GM19351 (cell line): ENCODE measurements around the gene GPR137.

Experiments used
- ATAC-seq: cut with Tn5 transposase; IDR thresholded peaks from one replicate; pipeline ENCODE4 v1.9.1; 2021; ENCODE audit warnings: mild to moderate bottlenecking, moderate library complexity; ENCODE audit not compliant: unreplicated experiment

GPR137 gene

DNA sequence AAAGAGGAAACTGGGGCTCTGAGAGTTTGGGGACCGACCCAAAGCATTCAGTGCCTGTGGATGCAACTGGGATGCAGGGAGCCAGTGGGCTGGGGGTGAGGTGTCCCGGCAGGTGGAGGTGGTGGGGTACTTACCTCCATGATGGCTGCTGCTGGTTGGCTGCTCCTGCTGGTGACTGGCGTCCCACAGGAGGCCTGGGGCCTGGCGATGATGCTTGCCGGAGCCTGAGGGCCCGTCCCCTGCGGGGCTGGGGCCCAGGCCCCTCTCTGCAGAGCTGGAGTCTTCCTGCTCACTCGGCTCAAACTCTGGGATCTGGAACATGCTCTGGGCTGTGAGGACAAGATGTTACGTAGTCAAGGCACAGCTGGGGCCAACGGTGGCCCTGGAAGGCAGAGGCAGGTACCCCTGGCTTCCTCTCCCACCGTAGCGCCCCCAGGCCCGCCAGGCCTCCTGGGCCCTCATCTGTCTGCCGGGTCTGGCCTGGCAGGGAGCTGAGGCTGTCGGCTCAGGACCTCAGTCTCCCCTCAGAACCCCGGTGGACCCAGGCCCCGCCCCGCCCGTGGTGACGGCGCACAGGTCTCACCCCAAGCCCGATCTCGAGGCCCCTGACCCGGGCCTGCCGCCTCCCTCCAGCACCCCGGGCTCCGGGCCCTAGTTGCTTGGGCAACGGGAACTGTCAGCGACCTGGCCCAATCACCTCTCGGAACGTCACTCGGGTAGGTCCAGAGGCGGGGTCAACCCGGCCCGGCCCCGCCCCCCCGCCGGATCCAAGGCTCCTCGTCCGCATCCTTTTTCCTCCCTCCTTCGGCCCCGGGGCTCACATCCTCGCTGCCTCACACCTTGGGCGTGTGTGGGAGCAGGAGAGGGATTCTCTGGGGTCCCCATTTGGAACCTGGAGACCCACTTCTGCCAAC, 1.3 kb upstream of the GPR137 start, which contains the start of gene BAD:
BAD (minus strand) TSS at position 618 of the 914 bp plus-strand sequence; CDS start at position 321, 297 bp downstream.
- ATAC-seq, result peak; percentile 78

DNA sequence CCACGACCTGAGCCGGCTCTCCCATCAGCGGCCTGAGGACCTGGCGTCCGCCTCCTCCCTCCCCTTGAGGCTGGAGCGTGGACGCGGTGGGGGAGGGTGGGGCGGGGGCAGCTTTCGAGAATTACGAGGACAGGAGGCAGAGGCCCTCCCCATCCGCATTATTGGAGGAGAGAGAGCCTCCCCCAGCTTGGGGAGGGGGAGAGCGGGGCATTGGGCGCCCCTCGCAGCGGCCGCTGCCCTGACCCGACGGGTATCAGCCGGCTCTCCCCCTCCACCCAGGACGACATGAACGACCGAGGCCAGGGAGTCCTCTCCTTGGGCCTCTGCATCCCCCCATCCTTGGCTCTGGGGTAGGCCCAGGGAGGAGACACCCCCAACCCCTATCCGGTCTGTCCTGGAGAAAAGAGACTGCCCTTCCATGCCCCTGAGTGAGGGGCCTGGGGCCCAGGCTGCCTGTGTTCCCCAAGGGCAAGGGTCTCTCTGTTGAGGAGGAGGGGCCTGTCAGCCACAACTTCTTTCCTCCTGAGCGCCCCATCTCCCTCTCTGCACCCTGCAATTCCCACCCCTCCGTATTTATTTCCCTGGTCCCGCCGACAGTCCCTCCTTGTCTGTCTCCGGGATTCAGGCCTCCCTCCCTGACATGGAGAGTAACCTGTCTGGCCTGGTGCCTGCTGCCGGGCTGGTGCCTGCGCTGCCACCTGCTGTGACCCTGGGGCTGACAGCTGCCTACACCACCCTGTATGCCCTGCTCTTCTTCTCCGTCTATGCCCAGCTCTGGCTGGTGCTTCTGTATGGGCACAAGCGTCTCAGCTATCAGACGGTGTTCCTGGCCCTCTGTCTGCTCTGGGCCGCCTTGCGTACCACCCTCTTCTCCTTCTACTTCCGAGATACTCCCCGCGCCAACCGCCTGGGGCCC, 495 bp downstream of the GPR137 start:
- no peak for ATAC-seq

DNA sequence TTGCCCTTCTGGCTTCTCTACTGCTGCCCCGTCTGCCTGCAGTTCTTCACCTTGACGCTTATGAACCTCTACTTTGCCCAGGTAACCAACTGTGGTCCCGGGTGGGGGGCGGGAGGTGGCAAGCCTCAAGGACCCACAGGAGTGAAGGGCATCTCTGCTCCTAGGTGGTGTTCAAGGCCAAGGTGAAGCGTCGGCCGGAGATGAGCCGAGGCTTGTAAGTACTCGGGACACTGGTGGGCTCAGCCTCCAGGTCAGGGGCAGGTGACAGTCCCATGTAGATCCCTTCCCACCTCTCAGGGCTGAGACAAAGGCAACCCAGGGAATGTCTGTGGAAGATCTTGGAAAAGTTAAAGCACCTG, 1.1 kb downstream of the GPR137 start:
- ATAC-seq, result no peak

DNA sequence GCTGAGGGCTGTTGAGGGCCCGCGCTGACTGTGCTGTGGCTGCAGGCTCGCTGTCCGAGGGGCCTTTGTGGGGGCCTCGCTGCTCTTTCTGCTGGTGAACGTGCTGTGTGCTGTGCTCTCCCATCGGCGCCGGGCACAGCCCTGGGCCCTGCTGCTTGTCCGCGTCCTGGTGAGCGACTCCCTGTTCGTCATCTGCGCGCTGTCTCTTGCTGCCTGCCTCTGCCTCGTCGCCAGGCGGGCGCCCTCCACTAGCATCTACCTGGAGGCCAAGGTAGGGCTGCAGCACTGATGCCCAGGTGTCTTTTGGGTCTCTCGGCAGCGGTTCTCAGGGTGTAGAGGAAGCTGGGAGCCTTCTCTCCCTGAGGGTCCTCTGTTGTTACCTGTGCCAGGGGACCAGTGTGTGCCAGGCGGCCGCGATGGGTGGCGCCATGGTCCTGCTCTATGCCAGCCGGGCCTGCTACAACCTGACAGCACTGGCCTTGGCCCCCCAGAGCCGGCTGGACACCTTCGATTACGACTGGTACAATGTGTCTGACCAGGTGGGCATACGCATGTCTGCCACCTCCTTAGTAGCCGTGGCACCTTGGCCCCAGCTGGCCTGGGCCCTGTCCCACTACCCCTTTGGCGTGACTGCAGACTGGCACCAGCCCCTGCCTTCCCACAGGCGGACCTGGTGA, 2.2 kb downstream of the GPR137 start:
- ATAC-seq, result no peak

DNA sequence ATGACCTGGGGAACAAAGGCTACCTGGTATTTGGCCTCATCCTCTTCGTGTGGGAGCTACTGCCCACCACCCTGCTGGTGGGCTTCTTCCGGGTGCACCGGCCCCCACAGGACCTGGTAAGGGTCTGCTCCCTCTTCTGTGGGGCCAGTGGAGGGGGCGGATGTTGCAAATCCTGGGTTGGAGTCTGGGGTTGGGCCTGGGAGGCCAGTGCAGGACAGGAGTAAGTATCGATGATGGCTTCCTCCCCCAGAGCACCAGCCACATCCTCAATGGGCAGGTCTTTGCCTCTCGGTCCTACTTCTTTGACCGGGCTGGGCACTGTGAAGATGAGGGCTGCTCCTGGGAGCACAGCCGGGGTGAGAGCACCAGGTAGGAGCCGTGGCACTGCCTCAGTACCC, 2.7 kb downstream of the GPR137 start:
- ATAC-seq, result no peak

DNA sequence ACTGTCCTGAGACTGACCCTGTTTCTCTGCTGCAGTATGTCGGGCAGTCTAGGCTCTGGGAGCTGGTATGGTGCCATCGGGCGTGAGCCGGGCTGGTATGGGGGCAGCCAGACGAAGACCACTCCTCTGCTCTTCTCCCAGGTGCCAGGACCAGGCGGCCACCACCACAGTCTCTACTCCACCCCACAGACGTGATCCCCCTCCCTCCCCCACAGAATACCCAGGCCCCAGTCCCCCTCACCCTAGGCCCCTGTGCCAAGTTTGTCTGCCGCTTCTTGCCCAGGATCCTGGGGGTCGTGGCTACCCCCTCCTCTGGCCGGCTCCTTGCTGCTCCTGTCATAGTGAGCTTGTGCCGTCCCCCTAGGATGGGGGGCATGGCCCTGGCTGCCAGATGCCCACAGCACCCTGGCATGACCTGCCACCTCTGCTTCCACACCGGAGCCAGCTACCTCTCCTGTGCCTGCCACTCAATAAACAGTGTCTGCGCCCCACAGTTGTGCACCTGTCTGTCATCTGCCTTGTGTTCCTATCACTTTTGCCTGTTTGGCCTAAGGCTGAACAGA, 3.4 kb downstream of the GPR137 start:
- no peak for ATAC-seq

DNA sequence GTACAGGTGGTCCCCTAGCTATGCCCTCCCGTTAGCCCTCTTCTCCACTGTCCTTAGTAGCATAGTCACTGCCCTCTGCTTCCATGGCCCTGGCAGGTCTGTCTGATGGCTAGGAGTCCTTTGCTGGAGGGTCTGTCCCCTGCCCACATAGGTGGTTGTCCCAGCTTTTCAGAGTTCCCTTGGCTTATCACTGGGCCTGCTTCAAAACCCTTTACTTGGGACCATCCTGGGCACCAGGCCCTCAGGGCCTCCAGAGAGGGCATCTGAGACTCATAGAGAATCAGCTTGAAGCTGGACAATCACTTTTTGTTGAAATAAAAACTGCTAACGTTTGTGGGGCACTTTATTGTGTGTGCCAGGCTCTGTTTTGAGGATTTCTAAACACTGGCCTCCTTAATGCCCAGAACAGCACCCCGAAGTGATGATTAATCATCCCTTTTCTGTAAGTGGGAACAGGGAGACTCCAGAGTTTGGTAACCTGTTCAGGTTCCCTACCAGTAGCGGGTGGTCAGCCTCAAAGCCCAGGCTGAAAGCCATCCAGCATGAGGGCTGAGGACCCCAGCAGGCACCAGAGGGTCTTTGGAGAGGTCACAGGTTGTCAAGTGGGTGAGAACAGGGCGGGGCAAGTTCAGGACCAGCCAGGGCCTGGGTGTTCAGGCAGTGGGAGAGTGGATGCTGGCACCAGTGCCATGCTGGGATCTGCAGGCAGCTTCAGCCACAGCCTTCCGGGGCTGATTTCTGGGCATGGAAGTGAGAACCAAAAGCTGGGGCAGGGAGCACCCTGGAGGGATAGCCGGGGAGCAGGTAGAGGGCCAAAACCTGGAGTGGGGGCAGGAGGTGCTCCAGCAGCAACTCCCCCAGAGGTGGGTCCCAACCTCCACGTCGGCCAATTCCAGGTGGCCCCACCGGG, 5.0 kb downstream of the GPR137 start:
- no peak for ATAC-seq

- no peak for ATAC-seq
Observed at GRCh38 chr11:64291262-64291751, 5.7 kb downstream of the GPR137 start, which contains the start of gene KCNK4. Gene KCNK4, plus strand, starts transcription at chr11:64291302. Its CDS starts 1,717 bp downstream, at chr11:64293019.

DNA sequence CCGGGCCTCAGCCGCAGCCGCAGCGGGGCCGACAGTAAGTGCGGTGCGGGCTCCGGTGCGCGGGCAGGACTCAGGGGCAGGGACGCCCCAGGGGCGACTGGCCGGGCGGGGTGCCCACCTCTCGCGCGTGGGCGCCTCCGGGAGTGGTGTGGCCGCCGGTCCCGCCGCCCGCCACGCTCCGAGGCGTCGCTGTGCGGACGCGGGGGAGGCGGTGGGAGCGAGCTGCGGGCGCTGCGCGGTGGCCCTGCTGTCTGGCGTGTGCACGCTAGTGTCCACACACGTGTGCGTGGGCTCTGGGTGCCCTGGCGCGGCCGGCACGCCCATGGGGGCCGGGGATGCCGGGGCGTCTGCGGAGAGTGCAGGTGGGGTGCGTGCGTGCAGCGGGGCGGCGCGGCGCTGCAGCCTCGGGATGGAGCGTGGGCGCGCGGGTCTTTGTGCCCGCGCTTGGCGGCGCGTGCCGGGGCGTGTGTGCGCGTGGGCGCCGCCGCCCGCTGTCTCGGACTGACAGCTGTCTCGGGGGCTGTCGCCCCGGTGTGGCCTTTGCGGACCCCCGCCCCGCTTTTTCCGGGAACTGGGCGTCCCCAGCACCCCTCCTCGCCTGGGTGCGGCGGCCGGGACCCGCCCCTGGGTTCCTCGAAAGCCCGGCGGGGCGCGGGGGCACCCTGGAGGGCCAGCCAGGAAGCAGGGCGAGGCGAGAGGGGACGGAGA, 6.3 kb downstream of the GPR137 start:
- ATAC-seq, result no peak

DNA sequence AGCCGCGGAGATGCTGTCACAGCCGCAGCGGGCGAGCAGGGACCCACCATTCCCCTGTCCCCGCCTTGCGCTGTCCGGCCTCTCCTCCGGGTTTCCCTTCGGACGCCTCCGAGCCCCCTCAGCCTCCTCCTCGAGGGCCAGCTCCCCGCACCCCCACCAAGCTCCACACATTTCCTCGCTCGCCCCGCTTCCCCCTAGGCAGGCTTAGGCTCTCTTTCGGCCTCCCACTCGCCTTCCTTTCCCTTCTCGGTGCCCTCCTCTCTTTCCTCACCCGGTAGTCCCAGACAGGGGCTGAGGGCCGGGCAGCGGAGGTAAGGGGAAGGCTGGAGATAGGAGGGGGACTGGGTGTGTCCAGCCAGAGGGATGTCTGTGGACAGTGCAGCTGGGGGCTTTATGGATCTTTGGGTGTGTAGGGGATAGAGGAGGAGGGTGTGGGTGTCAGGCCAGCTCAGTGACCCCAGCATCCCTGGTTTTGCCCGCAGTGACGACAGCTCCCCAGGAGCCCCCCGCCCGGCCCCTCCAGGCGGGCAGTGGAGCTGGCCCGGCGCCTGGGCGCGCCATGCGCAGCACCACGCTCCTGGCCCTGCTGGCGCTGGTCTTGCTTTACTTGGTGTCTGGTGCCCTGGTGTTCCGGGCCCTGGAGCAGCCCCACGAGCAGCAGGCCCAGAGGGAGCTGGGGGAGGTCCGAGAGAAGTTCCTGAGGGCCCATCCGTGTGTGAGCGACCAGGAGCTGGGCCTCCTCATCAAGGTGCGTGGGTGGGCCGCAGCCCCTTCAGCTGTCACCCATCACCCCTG, 7.0 kb downstream of the GPR137 start:
- no peak for ATAC-seq

DNA sequence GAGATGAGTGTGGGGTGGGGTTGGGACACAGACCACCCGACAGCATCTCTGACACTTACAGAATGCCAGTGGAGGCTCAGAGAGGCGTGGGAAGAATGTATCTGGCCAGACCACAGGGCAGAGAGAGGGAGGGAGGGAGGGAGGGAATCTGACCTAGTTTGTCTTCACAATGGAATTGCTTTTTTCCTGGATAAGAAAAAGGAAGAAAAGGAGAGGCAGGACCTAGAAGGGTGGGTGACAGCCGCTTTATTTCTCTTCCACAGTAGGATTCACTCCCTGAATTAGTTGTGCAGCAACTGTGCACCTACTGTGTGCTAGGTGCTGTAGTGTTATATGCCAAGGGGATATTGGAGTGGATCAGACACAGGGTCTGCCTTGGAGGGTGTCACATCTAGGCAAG, 9.1 kb downstream of the GPR137 start:
- no peak for ATAC-seq

GRCh38 chr11:64295760-64296159, 10.1 kb downstream of the GPR137 start:
- ATAC-seq, result no peak

- ATAC-seq, result no peak
Observed at GRCh38 chr11:64296236-64296635, 10.6 kb downstream of the GPR137 start.

- ATAC-seq, result no peak
Observed at GRCh38 chr11:64296830-64297698, 11.4 kb downstream of the GPR137 start.

DNA sequence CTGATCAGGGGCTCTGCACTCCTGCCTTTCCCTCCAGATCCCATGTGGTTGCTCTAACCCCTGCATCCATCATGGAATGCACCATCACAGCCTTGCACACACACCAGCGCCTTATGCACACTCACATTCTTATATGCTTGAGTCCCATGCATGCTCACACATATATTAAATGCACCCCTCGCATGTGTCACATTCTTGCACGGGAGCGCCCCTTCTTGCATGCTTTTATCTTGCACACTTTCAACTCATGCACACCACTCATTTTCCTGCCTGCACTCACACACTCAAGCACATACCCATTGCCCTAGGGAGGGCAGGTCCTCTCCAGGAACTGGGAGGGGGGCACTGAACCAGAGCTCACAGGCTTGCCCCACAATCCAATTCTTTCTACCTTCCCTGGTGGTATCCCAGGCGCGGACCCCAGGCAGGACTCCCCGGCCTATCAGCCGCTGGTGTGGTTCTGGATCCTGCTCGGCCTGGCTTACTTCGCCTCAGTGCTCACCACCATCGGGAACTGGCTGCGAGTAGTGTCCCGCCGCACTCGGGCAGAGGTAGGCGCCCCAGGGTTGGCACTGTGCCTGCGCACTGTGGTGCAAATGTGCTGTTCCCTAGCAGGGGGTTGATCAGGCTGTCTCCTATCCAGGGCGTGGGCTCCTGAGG, 12.2 kb downstream of the GPR137 start:
- no peak for ATAC-seq

GRCh38 chr11:64298966-64299846, 13.6 kb downstream of the GPR137 start:
- no peak for ATAC-seq
